ENCODE measurements around the gene HOXA6. TPM values are rescaled to one million over a fixed set of nuclear protein-coding genes. Genes with fewer than 3 reads are reported as not detected.
A peak's percentile ranks its signal among the peaks of the same experiment; 100 is the strongest.

Gene HOXA6
- total and polyA plus RNA-seq, 2 of the 4 experiments (the other 2 are of a cell fraction), result 1.4 to 1.8 TPM

DNA sequence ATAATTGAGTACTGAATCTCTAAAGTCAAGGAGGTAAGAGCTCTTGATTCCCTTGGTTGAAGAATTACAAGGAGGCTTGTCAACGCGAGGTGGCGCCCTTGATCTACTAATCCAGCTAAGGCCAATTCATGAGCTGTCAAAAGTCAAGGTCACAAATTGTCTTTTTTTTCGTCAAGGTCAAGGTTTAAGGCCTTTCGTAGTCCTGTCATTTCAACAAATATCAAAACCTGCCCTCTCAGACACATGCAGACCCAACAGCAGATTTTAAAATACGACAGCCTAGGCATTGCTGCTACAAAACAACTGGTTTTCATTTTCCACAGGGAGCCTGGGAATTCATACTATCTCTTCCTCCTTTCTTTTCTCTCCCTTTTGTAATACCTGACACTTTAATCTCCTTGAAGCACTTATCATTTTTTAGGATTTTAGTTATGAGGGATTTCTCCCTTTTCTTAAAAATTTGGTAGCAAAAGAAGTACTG, 48.8 kb upstream of the HOXA6 start:
- no peak overlapping the region for H2AFZ ChIP-seq (replicated peaks; ENCODE audit: low read length, poor library complexity)
- BruUV-seq (replicated peaks), result no TSS peak
- no peak overlapping the region for H4K5ac ChIP-seq (ENCODE audit: low read depth, low read length)
- H3K4me2 ChIP-seq (ENCODE audit: low read depth, low read length), result no peak overlapping the region
- in situ Hi-C loops (cut with MboI; ENCODE audit: low sequenced_read_pairs), result loop anchor here (5.0 to 10.0 kb wide), 2 partner anchors 726 to 878 kb away; no protein-coding TSS in a partner anchor
- no peak overlapping the region for H2BK20ac ChIP-seq (ENCODE audit: low read depth, low read length)
- H3K9me3 ChIP-seq (ENCODE audit: control insufficient read depth, insufficient read depth, low read length), result peaks cover 5% of the 10 kb centered on the region; the same call in 1 of the 2 replicates
- dilution Hi-C loops (cut with HindIII; ENCODE audit: low sequenced_read_pairs, unreplicated experiment), result no loop called here
- no peak overlapping the region for H4K8ac ChIP-seq (ENCODE audit: low read depth in 2 of 2, low read length in 2 of 2)
- DNase-seq (peak; percentile 71), ATAC-seq (ENCODE audit: low read depth) (peak; percentile 41; the same call in 1 of the 2 replicates)
- no peak overlapping the region for H2BK5ac ChIP-seq (ENCODE audit: low read depth, low read length, poor library complexity, severe bottlenecking)
- POLR2A ChIA-PET (ENCODE audit: unreplicated experiment), result no interaction called here
- H3K4me1 ChIP-seq (ENCODE audit: control insufficient read depth, insufficient read depth, low read length), result no peaks in the 10 kb centered on the region
- H3K36me3 ChIP-seq (ENCODE audit: control insufficient read depth, insufficient read depth, low read length), result no peaks in the 10 kb centered on the region
- peaks cover 15% of the 10 kb centered on the region; the same call in 1 of the 2 replicates for H4K20me1 ChIP-seq (ENCODE audit: insufficient read depth, low read length)
- H3K27ac ChIP-seq (ENCODE audit: insufficient read depth, low read length), result no peak overlapping the region
- WGBS, 2 experiments (ENCODE audit: extremely low coverage in 2 of 2, insufficient read length in 1 of 2), result 5% methylated on average over 5 of the region's 6 CpGs; no CpG with 5 or more reads in 1 of the 2 experiments
- H3K9me1 ChIP-seq (ENCODE audit: insufficient read depth, low read length), result 0 out of 2 replicates have a peak, but pooled peaks cover 5% of the 10 kb centered on the region
- intact Hi-C loops (cut with micrococcal nuclease), result loop anchor here (1.0 to 10.0 kb wide), 12 partner anchors 380 to 1908 kb away; partner anchors contain the start of genes HIBADH and TAX1BP1
- H3K4me3 ChIP-seq (ENCODE audit: insufficient read depth, low read depth, low read length), result no peak overlapping the region
- H3K79me1 ChIP-seq (ENCODE audit: low read depth in 1 of 2, low read length in 2 of 2), result no peaks in the 10 kb centered on the region
- no peak overlapping the region for H3K14ac ChIP-seq (replicated peaks; ENCODE audit: low read depth, low read length)
- TF ChIP-seq MXI1 (IDR thresholded peaks at IDR 0.05; ENCODE audit: borderline replicate concordance, low read depth, low read length) (no peak), RAD21 (IDR thresholded peaks at IDR 0.05; ENCODE audit: low read length) (peak; percentile 94), SMC3 (IDR thresholded peaks at IDR 0.05; ENCODE audit: low read depth, low read length) (peak; percentile 84), RCOR1 (IDR thresholded peaks at IDR 0.05; ENCODE audit: insufficient replicate concordance, low read length) (no peak), POLR2A (IDR thresholded peaks at IDR 0.05; ENCODE audit: low read depth, low read length) (0 out of 2 replicates have a peak, but pooled peaks have one; percentile 37), BHLHE40 (IDR thresholded peaks at IDR 0.05; ENCODE audit: low read depth, low read length) (no peak), FOS (IDR thresholded peaks at IDR 0.05; ENCODE audit: low read depth, low read length) (no peak), CEBPB (IDR thresholded peaks at IDR 0.05; ENCODE audit: low read depth, low read length) (no peak), MAZ (IDR thresholded peaks at IDR 0.05; ENCODE audit: borderline replicate concordance, low read depth, low read length) (no peak), MAFK (IDR thresholded peaks at IDR 0.05; ENCODE audit: low read depth, low read length) (no peak), NFE2L2 (IDR thresholded peaks at IDR 0.05; ENCODE audit: low read depth, low read length) (no peak), RFX5 (IDR thresholded peaks at IDR 0.05; ENCODE audit: low read depth, low read length) (no peak), CHD1 (IDR thresholded peaks at IDR 0.05; ENCODE audit: low read depth, low read length) (no peak)
- TF ChIP-seq, protein P1, sequence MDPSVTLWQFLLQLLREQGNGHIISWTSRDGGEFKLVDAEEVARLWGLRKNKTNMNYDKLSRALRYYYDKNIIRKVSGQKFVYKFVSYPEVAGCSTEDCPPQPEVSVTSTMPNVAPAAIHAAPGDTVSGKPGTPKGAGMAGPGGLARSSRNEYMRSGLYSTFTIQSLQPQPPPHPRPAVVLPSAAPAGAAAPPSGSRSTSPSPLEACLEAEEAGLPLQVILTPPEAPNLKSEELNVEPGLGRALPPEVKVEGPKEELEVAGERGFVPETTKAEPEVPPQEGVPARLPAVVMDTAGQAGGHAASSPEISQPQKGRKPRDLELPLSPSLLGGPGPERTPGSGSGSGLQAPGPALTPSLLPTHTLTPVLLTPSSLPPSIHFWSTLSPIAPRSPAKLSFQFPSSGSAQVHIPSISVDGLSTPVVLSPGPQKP (IDR thresholded peaks at IDR 0.05; ENCODE audit: borderline replicate concordance, low read depth, low read length), result no peak
- TF ChIP-seq, protein P2, sequence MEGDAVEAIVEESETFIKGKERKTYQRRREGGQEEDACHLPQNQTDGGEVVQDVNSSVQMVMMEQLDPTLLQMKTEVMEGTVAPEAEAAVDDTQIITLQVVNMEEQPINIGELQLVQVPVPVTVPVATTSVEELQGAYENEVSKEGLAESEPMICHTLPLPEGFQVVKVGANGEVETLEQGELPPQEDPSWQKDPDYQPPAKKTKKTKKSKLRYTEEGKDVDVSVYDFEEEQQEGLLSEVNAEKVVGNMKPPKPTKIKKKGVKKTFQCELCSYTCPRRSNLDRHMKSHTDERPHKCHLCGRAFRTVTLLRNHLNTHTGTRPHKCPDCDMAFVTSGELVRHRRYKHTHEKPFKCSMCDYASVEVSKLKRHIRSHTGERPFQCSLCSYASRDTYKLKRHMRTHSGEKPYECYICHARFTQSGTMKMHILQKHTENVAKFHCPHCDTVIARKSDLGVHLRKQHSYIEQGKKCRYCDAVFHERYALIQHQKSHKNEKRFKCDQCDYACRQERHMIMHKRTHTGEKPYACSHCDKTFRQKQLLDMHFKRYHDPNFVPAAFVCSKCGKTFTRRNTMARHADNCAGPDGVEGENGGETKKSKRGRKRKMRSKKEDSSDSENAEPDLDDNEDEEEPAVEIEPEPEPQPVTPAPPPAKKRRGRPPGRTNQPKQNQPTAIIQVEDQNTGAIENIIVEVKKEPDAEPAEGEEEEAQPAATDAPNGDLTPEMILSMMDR (conservative IDR thresholded peaks at IDR 0.05; ENCODE audit: low read depth, low read length), result peak; percentile 84
- TF ChIP-seq, protein P3, sequence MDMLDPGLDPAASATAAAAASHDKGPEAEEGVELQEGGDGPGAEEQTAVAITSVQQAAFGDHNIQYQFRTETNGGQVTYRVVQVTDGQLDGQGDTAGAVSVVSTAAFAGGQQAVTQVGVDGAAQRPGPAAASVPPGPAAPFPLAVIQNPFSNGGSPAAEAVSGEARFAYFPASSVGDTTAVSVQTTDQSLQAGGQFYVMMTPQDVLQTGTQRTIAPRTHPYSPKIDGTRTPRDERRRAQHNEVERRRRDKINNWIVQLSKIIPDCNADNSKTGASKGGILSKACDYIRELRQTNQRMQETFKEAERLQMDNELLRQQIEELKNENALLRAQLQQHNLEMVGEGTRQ (IDR thresholded peaks at IDR 0.05; ENCODE audit: low read depth, low read length), result no peak
- CTCF ChIA-PET, result interaction anchor here (0.5 to 2.2 kb wide), 19 partner anchors 9 to 1489 kb away, joined by 3 to 10 read pairs (median 3); no protein-coding TSS in a partner anchor
- no peak overlapping the region for H3K18ac ChIP-seq (ENCODE audit: low read depth, low read length)
- peaks cover 86% of the 10 kb centered on the region for H3K27me3 ChIP-seq (ENCODE audit: control insufficient read depth, insufficient read depth, low read length)
- no peak overlapping the region for H3K23ac ChIP-seq (ENCODE audit: low read depth, low read length)
- no peak overlapping the region for H3K9ac ChIP-seq (ENCODE audit: low read depth, low read length)
- H2BK120ac ChIP-seq (ENCODE audit: low read depth, low read length), result no peak overlapping the region
- H2AK9ac ChIP-seq (replicated peaks; ENCODE audit: low read depth, low read length, poor library complexity), result no peak overlapping the region
- no peak overlapping the region for H2BK15ac ChIP-seq (ENCODE audit: low read depth, low read length)
- H4K91ac ChIP-seq (ENCODE audit: insufficient read depth, low read depth, low read length), result no peak overlapping the region
- no peak overlapping the region for H2AK5ac ChIP-seq (ENCODE audit: low read depth, low read length)
- no peak overlapping the region for H3K56ac ChIP-seq (ENCODE audit: extremely low read depth, insufficient read depth, low read length)
- no peak overlapping the region for H3K4ac ChIP-seq (ENCODE audit: low read depth, low read length)
